Activated T-helper 2 cell treated with anti-CD3 and anti-CD28 coated beads, Interferon-gamma antibody, Interleukin-2, Interleukin-4, amounts not matched to agents 10 μg/mL and 5 μg/mL and 100 μg/mL, durations not matched to agents 14 hours and 24 hours and 36 hours (primary cell): Measurements from ENCODE around the gene MOG. TPM values are rescaled to one million over a fixed set of nuclear protein-coding genes. Genes with fewer than 3 reads are reported as not detected.

Experiments used
- DNase-seq: peaks from one replicate; pipeline ENCODE4 v3.0.0; 2021; ENCODE audit warnings: low spot score
- H3K27ac Mint-ChIP-seq: one replicate; pipeline ENCODE4 v1.8.0; 2021; ENCODE audit warnings: mixed read lengths
- H3K27me3 Mint-ChIP-seq: one replicate; pipeline ENCODE4 v1.8.0; 2021; ENCODE audit warnings: low read depth, mixed read lengths
- H3K36me3 Mint-ChIP-seq: one replicate; pipeline ENCODE4 v1.8.0; 2021; ENCODE audit warnings: low read depth, mixed read lengths
- H3K4me1 Mint-ChIP-seq: one replicate; pipeline ENCODE4 v1.8.0; 2021; ENCODE audit warnings: low read depth, mixed read lengths
- H3K4me3 Mint-ChIP-seq: one replicate; pipeline ENCODE4 v1.8.0; 2021; ENCODE audit warnings: low read depth, mild to moderate bottlenecking, moderate library complexity, mixed read lengths
- H3K9me3 Mint-ChIP-seq: one replicate; pipeline ENCODE4 v1.8.0; 2021; ENCODE audit warnings: mixed read lengths
- intact Hi-C: fragments of 100-400 bp; cut with micrococcal nuclease; formaldehyde crosslinking; loops from one replicate; pipeline ENCODE4 v1.15.1; 2023
- total RNA-seq: library from RNA; stranded (reverse); gene quantifications from 2 replicates; pipeline ENCODE4 v1.2.3, GENCODE V29; 2022

Gene MOG
- total RNA-seq, 1 donor from 2014 or later: not detected

- intact Hi-C loops: no loop called here
- Mint-ChIP-seq H3K27me3 (peaks cover 3% of the 10 kb centered on the region), H3K4me3 (no peak overlapping the region), H3K9me3 (peaks cover 8% of the 10 kb centered on the region), H3K36me3 (no peaks in the 10 kb centered on the region), H3K4me1 (peaks cover 2% of the 10 kb centered on the region), H3K27ac (no peak overlapping the region)
- no peak for DNase-seq
These were observed 37.7 kb downstream of the MOG start for GRCh38 chr6:29694637-29695036.

- H3K4me3 Mint-ChIP-seq: no peak overlapping the region
- intact Hi-C loops: no loop called here
- DNase-seq: no peak
- H3K4me1 Mint-ChIP-seq: peaks cover 2% of the 10 kb centered on the region
- peaks cover 8% of the 10 kb centered on the region for H3K9me3 Mint-ChIP-seq
- peaks cover 12% of the 10 kb centered on the region for H3K27me3 Mint-ChIP-seq
- H3K27ac Mint-ChIP-seq: no peak overlapping the region
- H3K36me3 Mint-ChIP-seq: no peaks in the 10 kb centered on the region
These were observed 39.5 kb downstream of the MOG start for GRCh38 chr6:29696147-29697125.

- H3K9me3 Mint-ChIP-seq: no peaks in the 10 kb centered on the region
- H3K27ac Mint-ChIP-seq: no peak overlapping the region
- no peak overlapping the region for H3K4me3 Mint-ChIP-seq
- intact Hi-C loops: loop anchor here (1.0 kb wide), 1 partner anchor 51 kb away; no protein-coding TSS in a partner anchor
- no peaks in the 10 kb centered on the region for H3K36me3 Mint-ChIP-seq
- H3K4me1 Mint-ChIP-seq: peaks cover 14% of the 10 kb centered on the region
- DNase-seq: peak; percentile 65
- peaks cover 22% of the 10 kb centered on the region for H3K27me3 Mint-ChIP-seq
These were observed 45.7 kb downstream of the MOG start for GRCh38 chr6:29702519-29703103.

GRCh38 chr6:29705389-29706231 is 48.7 kb downstream of the MOG start:
- Mint-ChIP-seq H3K9me3 (no peaks in the 10 kb centered on the region), H3K27ac (no peak overlapping the region), H3K36me3 (no peaks in the 10 kb centered on the region), H3K4me3 (no peak overlapping the region), H3K27me3 (peaks cover 17% of the 10 kb centered on the region), H3K4me1 (peaks cover 40% of the 10 kb centered on the region)
- no peak for DNase-seq
- intact Hi-C loops: loop anchor here (2.0 kb wide), 1 partner anchor 129 kb away; no protein-coding TSS in a partner anchor

- DNase-seq: peak; percentile 81
- Mint-ChIP-seq H3K27ac (peak overlapping the region; percentile 77), H3K4me1 (peaks cover 41% of the 10 kb centered on the region), H3K36me3 (no peaks in the 10 kb centered on the region), H3K4me3 (peak overlapping the region; percentile 70), H3K9me3 (no peaks in the 10 kb centered on the region), H3K27me3 (peaks cover 7% of the 10 kb centered on the region)
- intact Hi-C loops: no loop called here
These were observed 51.7 kb downstream of the MOG start for GRCh38 chr6:29708432-29709179.

GRCh38 chr6:29709188-29709587 is 52.3 kb downstream of the MOG start:
- peak overlapping the region; percentile 77 for H3K27ac Mint-ChIP-seq
- no peaks in the 10 kb centered on the region for H3K36me3 Mint-ChIP-seq
- intact Hi-C loops: no loop called here
- peaks cover 4% of the 10 kb centered on the region for H3K27me3 Mint-ChIP-seq
- peak overlapping the region; percentile 70 for H3K4me3 Mint-ChIP-seq
- H3K4me1 Mint-ChIP-seq: peaks cover 41% of the 10 kb centered on the region
- no peaks in the 10 kb centered on the region for H3K9me3 Mint-ChIP-seq
- DNase-seq: no peak

GRCh38 chr6:29710281-29710941 is 53.5 kb downstream of the MOG start:
- no peak for DNase-seq
- H3K27me3 Mint-ChIP-seq: no peaks in the 10 kb centered on the region
- H3K27ac Mint-ChIP-seq: no peak overlapping the region
- no peaks in the 10 kb centered on the region for H3K9me3 Mint-ChIP-seq
- no peaks in the 10 kb centered on the region for H3K36me3 Mint-ChIP-seq
- peaks cover 41% of the 10 kb centered on the region for H3K4me1 Mint-ChIP-seq
- intact Hi-C loops: no loop called here
- peak overlapping the region; percentile 46 for H3K4me3 Mint-ChIP-seq

GRCh38 chr6:29720863-29721262 is 64.0 kb downstream of the MOG start:
- Mint-ChIP-seq H3K4me1 (peaks cover 29% of the 10 kb centered on the region), H3K36me3 (peaks cover 27% of the 10 kb centered on the region), H3K27me3 (no peaks in the 10 kb centered on the region), H3K9me3 (no peaks in the 10 kb centered on the region), H3K27ac (no peak overlapping the region), H3K4me3 (no peak overlapping the region)
- DNase-seq: no peak
- intact Hi-C loops: loop anchor here (10.0 kb wide), 2 partner anchors 66 to 244 kb away; partner anchors contain the start of gene MOG

Other genes with a start within 250 kb of the MOG start
- not detected in 2 replicates for gene OR12D1, start 242.2 kb upstream of the MOG start, total RNA-seq
- not detected in 2 replicates for gene OR10C1, start 217.8 kb upstream of the MOG start, total RNA-seq
- gene OR11A1, start 200.0 kb upstream of the MOG start, total RNA-seq: not detected in 2 replicates
- not detected in 2 replicates for gene OR2H1, start 199.9 kb upstream of the MOG start, total RNA-seq
- not detected in 2 replicates for gene MAS1L, start 169.1 kb upstream of the MOG start, total RNA-seq
- 0.34 TPM in 2 replicates for gene UBD, start 97.4 kb upstream of the MOG start, total RNA-seq
- gene OR2H2, start 72.0 kb upstream of the MOG start, total RNA-seq: not detected in 2 replicates
- 17.0 and 21.1 TPM in 2 replicates for gene GABBR1, start 23.9 kb upstream of the MOG start, total RNA-seq
- 2.6 and 3.0 TPM in 2 replicates for gene ZFP57, start 24.1 kb downstream of the MOG start, total RNA-seq
- gene HLA-F, start 66.3 kb downstream of the MOG start, total RNA-seq: 266 and 278 TPM in 2 replicates
- gene HLA-G, start 170.7 kb downstream of the MOG start, total RNA-seq: 1.1 and 1.2 TPM in 2 replicates